ENCODE results near the gene SPATS2. TPM values are rescaled to one million over a fixed set of nuclear protein-coding genes. Genes with fewer than 3 reads are reported as not detected.

The SPATS2 gene
- total and polyA plus RNA-seq, 2 of the 4 experiments (the other 2 are of a cell fraction) = 50.6 to 63.3 TPM

DNA sequence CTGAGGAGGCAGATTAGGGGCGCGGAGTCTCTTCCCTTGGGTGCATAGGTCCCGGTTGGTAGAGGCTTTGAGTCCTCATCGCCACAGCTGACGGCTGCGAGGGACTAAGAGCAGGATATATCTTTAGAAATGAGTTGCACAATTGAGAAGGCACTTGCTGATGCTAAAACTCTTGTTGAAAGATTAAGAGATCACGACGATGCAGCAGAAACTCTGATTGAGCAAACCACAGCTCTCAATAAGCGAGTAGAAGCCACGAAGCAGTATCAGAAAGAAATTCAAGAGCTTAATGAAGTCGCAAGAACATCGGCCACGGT is 22.1 kb downstream of the SPATS2 start:
- Histone ChIP-seq H3K79me1 (ENCODE audit: low read depth in 1 of 2, low read length in 2 of 2) (peaks cover 21 to 63% of the 10 kb centered on the region in 2 experiments), H3K36me3 (ENCODE audit: control insufficient read depth, insufficient read depth, low read length) (peaks cover 7% of the 10 kb centered on the region), H3K4me2 (ENCODE audit: low read depth, low read length) (no peak overlapping the region), H3K18ac (ENCODE audit: low read depth, low read length) (no peak overlapping the region), H3K9me1 (ENCODE audit: insufficient read depth, low read length) (peaks cover 3% of the 10 kb centered on the region), H3K9ac (ENCODE audit: low read depth, low read length) (no peak overlapping the region), H3K23ac (ENCODE audit: low read depth, low read length) (no peak overlapping the region), H4K20me1 (ENCODE audit: insufficient read depth, low read length) (peaks cover 37% of the 10 kb centered on the region), H3K4me3 (ENCODE audit: insufficient read depth, low read depth, low read length) (no peak overlapping the region), H4K5ac (ENCODE audit: low read depth, low read length) (no peak overlapping the region), H3K56ac (ENCODE audit: extremely low read depth, insufficient read depth, low read length) (no peak overlapping the region), H2BK20ac (ENCODE audit: low read depth, low read length) (no peak overlapping the region), H2AK5ac (ENCODE audit: low read depth, low read length) (no peak overlapping the region), H2BK120ac (ENCODE audit: low read depth, low read length) (no peak overlapping the region), H4K91ac (ENCODE audit: insufficient read depth, low read depth, low read length) (no peak overlapping the region), H3K27ac (ENCODE audit: insufficient read depth, low read length) (no peak overlapping the region), H3K4ac (ENCODE audit: low read depth, low read length) (no peak overlapping the region), H2BK5ac (ENCODE audit: low read depth, low read length, poor library complexity, severe bottlenecking) (no peak overlapping the region), H3K14ac (replicated peaks; ENCODE audit: low read depth, low read length) (no peak overlapping the region), H3K27me3 (ENCODE audit: control insufficient read depth, insufficient read depth, low read length) (no peaks in the 10 kb centered on the region), H2AK9ac (replicated peaks; ENCODE audit: low read depth, low read length, poor library complexity) (no peak overlapping the region), H2BK15ac (ENCODE audit: low read depth, low read length) (no peak overlapping the region), H3K9me3 (ENCODE audit: control insufficient read depth, insufficient read depth, low read length) (no peaks in the 10 kb centered on the region), H4K8ac (ENCODE audit: low read depth in 2 of 2, low read length in 2 of 2) (no peak overlapping the region), H3K4me1 (ENCODE audit: control insufficient read depth, insufficient read depth, low read length) (no peaks in the 10 kb centered on the region), H2AFZ (replicated peaks; ENCODE audit: low read length, poor library complexity) (no peak overlapping the region)
- TF ChIP-seq MAFK (IDR thresholded peaks at IDR 0.05; ENCODE audit: low read depth, low read length) = no peak
- no peak for TF ChIP-seq FOS (IDR thresholded peaks at IDR 0.05; ENCODE audit: low read depth, low read length)
- TF ChIP-seq MXI1 (IDR thresholded peaks at IDR 0.05; ENCODE audit: borderline replicate concordance, low read depth, low read length) = no peak
- TF ChIP-seq CEBPB (IDR thresholded peaks at IDR 0.05; ENCODE audit: low read depth, low read length) = no peak
- no peak for TF ChIP-seq NFE2L2 (IDR thresholded peaks at IDR 0.05; ENCODE audit: low read depth, low read length)
- TF ChIP-seq CHD1 (IDR thresholded peaks at IDR 0.05; ENCODE audit: low read depth, low read length) = no peak
- TF ChIP-seq, protein P1, sequence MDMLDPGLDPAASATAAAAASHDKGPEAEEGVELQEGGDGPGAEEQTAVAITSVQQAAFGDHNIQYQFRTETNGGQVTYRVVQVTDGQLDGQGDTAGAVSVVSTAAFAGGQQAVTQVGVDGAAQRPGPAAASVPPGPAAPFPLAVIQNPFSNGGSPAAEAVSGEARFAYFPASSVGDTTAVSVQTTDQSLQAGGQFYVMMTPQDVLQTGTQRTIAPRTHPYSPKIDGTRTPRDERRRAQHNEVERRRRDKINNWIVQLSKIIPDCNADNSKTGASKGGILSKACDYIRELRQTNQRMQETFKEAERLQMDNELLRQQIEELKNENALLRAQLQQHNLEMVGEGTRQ (IDR thresholded peaks at IDR 0.05; ENCODE audit: low read depth, low read length) = no peak
- TF ChIP-seq RCOR1 (IDR thresholded peaks at IDR 0.05; ENCODE audit: insufficient replicate concordance, low read length) = no peak
- TF ChIP-seq RAD21 (IDR thresholded peaks at IDR 0.05; ENCODE audit: low read length) = no peak
- TF ChIP-seq, protein P2, sequence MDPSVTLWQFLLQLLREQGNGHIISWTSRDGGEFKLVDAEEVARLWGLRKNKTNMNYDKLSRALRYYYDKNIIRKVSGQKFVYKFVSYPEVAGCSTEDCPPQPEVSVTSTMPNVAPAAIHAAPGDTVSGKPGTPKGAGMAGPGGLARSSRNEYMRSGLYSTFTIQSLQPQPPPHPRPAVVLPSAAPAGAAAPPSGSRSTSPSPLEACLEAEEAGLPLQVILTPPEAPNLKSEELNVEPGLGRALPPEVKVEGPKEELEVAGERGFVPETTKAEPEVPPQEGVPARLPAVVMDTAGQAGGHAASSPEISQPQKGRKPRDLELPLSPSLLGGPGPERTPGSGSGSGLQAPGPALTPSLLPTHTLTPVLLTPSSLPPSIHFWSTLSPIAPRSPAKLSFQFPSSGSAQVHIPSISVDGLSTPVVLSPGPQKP (IDR thresholded peaks at IDR 0.05; ENCODE audit: borderline replicate concordance, low read depth, low read length) = no peak
- no peak for TF ChIP-seq POLR2A (IDR thresholded peaks at IDR 0.05; ENCODE audit: low read depth, low read length)
- in situ Hi-C loops (cut with MboI; ENCODE audit: low sequenced_read_pairs) (no loop called here), intact Hi-C loops (cut with micrococcal nuclease) (no loop called here), dilution Hi-C loops (cut with HindIII; ENCODE audit: low sequenced_read_pairs, unreplicated experiment) (no loop called here)
- no TSS peak for BruUV-seq (replicated peaks)
- ChIA-PET POLR2A (ENCODE audit: unreplicated experiment) (no interaction called here), CTCF (no interaction called here)
- WGBS, 2 experiments (ENCODE audit: extremely low coverage in 2 of 2, insufficient read length in 1 of 2) = 90% methylated on average over 12 of the region's 13 CpGs; no CpG with 5 or more reads in 1 of the 2 experiments
- no peak for DNase-seq
- no peak for ATAC-seq (ENCODE audit: low read depth)

All from IMR-90 (cell line).